CMK (cell line): ENCODE measurements around the gene RNF115.
"Not testable (repeated sequence)": the region's sequence is repeated elsewhere in the genome, so short reads cannot be mapped to it uniquely, and the experiment has no call there.

Experiments used
- DNase-seq: peaks from one replicate; pipeline ENCODE4 v3.0.0-alpha.2; 2010; ENCODE audit warnings: low read depth

RNF115 gene

DNA sequence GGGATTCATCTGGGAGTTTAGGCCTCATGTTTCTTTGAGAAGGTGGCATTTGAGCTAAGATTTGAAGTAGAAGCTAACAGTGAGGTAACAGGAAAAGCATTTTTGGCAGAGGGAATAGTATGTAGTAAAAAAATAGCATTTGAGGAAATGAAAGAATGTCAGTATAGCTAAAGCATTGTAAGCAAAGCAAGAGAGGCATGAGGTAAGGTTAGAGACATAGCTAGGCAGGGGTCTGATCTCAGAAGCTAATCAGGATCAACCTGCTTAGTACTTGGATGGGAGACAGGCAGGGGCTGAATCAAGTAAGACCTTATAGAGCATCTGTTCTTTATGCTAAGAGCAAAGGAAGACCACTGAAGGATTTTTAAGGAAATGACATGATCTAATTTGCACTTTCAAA lies 4.1 kb upstream of the RNF115 start:
- no peak for DNase-seq

DNA sequence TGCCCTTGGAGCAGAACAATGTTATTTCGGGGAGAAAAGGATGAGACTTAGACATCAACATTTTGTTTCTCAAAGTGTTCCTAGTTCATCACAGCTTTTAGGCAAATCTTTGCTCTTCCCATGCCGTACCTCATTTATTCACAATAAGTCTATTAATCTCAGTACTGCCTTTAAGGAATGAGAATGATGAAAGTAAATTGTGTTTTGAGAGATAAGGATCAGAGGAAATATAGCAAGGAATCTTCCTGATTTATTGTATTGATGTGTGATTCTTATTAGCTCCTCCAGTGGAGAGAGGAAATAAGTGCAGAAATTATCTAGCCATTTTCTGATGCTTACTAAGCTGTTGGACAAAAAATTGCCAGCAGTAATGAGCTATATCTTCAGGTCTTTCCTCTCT lies 2.1 kb upstream of the RNF115 start:
- DNase-seq: no peak

DNA sequence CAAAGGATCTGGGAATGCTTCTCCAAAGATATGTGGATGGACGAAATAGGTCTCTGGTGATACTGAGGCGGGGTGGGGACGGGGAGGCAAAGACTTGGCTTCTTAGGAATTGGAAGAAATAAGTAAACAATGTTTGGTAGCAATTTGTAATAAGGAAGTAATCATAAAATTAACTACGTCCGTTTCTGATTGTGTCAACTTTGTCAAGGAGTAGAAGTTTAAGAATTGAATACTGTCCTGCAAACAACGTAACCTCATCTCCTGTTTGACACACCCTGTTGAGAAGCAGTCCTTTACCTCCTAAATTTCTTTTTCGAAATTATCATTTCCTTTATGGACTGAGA lies 576 bp upstream of the RNF115 start:
- no peak for DNase-seq

DNA sequence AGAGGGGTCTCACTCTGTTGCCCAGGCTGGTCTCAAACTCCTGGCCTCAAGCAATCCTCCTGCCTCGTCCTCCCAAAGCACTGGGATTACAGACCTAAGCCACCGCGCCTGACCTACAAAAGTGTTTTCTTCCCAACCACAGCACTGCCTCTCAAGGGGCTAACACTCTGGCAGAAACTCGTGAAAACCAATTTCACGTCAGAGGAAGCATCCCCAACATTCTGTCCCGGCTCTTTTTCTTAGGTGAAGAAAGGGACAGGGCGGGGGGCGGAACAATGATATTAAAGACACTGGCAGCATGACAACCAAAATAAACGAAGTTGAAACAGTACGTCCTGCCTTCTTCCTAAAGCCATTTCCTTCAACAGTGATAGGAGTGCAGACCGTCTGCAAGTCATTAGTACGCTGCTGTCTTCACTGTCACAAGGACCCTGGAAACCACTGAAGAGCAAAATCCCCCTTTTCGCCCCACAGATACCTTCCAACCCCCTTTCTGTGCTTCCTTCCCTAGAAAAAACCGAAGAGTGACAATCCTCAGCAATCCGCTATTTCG lies 1.0 kb downstream of the RNF115 start:
- not testable (repeated sequence) for DNase-seq

DNA sequence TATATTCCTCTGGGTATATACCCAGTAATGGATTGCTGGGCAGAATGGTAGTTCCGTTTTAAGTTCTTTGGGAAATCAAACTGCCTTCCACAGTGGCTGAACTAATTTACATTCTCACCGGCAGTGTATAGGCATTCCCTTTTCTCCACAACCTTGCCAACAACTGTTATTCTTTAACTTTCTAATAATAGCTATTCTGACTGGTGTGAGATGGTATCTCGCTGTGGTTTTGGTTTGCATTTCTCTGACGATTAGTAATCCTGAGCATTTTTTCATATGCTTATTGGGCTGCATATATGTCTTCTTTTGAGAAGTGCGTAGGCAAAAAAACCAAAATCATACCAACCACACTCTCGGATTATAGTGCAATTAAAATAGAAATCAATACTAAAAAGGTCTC lies 5.8 kb downstream of the RNF115 start:
- not testable (repeated sequence) for DNase-seq

DNA sequence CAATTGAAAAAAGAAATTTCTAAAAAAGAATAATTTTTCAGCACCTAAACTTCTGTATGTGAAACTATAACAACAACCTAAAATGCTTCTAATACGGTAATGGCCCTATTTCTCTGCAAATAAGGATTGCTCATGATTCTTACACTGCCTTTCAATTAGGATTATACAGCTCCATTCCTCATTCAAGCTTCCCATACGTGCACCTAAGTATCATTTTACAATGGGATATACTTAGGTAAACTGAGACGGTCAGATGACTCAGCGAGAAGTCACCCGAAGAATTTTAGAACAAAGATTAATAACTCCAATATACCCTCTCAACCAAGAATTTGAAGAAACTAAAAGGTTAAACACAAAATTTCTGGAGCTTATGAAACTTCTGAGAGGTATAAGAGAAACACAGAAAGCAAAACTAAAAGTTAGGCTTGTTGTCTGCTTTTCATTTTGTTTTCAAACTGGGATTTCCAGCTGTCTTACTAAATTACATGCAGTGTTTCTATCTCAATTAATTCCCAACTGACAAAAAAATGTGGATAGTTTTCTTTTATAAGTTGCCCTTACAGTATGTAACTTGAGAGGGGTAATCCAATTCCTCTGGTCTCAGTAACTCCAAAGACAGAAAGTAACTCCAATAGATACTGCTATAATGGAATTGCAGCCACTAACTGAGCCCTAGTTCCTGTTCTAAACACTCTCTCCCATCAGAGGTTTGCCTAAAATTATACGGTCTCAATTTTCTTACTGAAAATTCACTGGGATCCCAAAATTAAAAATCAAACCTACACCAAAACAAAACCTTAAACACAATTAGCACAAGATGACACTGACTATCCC lies 10.7 kb downstream of the RNF115 start:
- not testable (repeated sequence) for DNase-seq

DNA sequence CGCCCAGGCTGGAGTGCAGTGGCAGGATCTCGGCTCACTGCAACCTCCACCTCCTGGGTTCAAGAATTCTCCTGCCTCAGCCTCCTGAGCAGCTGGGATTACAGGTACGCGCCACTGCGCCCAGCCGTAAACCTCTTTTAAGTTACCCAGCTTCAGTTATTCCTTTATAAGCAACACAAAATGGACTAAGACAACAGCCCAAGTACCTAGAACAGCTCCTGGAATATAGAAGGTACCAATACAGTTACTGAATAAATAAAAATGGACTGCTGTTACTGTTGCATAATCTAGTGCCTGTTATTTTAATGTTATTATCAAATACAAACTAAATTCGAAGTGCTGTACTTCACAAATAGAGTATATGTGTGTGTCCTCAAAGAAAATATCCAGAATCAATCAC lies 17.1 kb downstream of the RNF115 start:
- no peak for DNase-seq

DNA sequence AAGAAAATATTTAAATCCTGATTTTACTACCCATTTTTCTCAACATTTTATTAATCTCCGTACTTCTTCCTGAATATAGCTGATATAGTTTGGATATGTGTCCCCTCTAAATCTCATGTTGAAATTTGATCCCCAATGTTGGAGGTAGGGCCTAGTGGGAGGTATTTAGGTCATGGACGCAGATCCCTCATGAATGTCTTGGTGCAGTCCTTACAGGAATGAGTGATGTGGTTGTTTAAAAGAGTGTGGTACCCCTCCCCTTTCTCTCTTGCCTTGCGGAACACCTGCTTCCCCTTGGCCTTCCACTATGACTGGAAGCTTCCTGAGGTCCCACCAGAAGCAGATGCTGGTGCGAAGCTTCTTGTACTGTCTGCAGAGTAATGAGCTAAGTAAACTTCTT lies 17.5 kb downstream of the RNF115 start:
- DNase-seq: no peak

DNA sequence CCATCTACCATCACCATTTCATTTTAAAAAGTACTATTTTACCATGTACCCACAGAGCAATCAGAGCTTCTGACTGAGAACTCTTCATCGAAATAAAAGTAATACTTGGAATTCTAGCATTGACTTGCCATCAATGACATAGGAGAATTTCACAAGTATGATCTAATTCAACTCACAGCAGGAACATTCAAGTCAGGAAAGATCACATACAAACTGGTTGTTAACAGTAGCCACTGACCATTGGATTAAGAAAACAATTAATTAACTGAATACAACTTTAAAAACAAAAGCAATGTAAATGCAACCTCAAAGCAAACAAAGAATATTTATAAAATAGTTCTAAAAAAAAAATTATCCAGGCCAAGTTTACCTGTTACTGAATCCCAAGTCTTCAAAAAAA lies 18.8 kb downstream of the RNF115 start:
- DNase-seq: no peak

DNA sequence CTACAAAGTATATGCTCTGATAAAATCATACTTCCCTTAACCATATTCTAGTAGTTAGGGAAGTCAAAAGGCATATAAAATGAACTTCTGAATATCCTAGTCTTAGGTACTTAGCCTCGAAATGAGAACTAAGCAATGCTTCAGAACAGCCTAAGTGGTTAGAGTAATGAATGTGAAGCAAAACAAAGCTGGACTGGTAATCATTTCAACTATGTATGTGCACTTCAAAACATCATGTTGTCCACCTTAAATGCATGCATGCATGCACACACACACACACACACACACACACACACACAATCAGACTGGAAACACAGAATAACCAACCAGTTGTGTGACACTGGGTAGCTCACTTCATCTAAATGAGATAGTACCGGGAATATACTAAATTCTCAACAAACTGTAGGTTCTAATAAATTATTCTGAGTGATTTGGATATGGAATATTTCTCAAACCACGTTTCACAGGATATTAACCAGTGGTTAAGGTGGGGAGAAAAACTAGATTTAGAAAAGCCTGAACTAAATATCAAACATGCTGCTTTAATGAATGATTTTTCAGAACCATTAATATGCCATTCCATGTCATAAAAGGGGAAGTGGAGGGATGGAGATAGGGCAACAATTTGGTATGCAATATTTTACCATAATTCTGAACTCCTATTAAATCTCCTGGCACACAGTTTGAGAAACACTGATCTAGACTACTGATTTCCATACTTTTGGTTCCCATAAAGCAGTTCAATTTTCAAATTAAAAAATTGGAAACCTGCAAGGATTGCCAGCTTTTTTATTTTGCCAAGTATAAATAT lies 19.5 kb downstream of the RNF115 start:
- DNase-seq: no peak

DNA sequence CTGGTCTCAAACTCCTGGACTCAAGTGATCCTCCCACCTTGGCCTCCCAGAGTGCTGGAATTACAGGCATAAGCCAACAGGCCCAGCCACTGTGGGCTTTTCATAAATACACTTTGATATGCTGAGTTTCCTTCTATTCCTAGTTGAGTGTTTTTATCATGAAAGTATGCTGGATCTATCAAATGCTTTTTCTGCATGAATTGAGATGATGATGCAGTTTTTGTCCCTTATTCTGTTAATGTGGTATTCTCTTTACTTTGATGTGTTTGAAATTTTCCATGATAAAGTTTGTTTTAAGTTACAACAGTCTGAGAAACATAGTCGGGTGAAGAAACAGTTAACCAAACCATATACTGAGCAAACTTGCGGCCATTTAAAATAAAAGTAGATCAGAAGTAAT lies 24.1 kb downstream of the RNF115 start:
- no peak for DNase-seq

DNA sequence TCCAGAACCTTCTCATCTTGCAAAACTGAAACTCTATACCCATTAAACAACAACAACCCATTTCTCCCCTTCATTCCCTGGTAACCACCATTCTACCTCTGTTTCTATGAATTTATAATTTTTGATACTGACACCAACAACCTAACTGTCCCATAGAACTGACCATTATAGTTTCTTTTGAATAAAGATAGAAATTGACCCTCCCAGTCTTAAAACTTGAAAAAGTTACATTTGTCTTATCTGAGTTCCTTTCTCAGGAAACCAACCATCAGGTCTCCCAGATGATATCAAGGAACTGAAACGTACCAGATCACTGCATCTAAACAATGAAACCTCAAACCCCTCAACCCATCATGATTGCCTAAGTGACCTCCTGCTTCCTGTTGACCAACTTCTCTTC lies 27.1 kb downstream of the RNF115 start:
- DNase-seq: no peak

DNA sequence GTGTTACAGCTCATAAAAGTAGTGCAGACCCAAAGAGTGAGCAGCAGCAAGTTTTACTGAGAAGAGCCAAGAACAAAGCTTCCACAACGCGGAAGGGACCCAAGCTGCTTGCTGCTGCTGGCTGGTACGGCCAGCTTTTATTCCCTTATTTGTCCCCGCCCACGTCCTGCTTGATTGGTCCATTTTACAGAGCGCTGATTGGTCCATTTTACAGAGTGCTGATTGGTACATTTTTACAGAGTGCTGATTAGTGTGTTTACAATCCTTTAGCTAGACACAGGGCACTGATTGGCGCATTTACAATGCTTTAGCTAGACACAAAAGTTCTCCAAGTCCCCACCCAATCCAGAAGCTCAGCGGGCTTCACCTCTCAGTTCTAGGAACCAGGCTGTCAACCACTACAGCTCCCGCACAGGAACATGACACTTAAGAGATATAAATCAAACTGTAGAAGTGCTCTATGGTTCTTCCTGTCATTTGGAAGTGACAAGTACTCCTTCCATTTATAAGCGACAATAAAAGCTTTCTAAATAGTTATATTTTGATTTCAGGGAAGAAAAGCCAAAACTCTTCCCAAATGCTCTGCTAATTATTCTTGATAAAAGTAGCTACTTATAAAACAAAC lies 28.5 kb downstream of the RNF115 start:
- DNase-seq: no peak

DNA sequence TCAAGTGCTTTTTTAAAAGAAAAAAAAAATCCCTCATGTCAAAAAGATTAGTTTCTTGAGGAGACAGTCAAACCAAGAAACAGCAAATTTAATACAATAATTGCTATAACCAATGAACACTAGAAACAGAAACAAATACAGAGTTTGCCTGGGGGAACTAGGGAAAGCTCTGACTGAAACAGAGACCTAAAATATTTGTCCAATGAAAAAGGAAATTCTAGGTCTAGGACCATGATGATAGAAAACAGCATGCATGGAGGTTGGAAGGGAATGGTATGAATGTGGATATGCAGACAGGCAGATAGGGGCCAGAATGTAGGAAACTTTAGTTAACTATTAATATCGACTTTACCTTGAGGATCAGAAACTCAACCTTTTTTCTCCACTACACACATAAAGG lies 31.4 kb downstream of the RNF115 start:
- no peak for DNase-seq

DNA sequence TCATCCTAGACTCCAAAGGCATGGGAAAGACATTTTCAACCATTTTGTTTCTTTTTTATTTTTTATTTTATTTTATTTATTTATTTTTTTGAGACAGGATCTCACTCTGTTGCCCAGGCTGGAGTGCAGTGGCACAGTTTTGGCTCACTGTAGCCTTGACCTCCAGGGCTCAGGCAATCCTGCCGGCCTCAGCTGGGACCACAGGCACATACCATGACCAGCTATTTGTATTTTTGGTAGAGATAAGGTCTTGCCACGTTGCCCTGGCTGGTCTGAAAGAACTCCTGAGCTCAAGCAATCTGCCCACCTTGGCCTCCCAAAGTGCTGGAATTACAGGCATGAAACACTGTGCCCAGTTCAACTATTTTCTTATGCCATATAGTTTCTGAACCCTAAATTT lies 32.0 kb downstream of the RNF115 start:
- not testable (repeated sequence) for DNase-seq

DNA sequence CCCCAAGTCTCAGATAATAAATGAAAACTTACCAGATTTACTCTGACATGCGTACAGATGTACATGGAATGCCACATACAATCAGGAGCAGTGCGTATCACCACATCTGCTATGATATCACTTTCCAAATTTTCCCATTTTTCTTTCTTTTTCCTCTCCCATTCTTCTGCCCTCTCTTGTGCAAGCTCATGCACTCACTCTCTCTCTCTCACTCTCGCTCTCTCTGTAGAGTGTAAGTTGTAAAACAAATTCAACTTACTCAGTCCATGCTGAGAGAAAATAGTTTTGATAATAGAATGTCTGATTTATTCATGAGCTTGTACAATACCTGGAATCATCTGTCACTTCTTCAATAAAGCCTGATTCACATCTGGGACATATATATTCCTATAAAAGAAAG lies 35.3 kb downstream of the RNF115 start:
- DNase-seq: no peak

DNA sequence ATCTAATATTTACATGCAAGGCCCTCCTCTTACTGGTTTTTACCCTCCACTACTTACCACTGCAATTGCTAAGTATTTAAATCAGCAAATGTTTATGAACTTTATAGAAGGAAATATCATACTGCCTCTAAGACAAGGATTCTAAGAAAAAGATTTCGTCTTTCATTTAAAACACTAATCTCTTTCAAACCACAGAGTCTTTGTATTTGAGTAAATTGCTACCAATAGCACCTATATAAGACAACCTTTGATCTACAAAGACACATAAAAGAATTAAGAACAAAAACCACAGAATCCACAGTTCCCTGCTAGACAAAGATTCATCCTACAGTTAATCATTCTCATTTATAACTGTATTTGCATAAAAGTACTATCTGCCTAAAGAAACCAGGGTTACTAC lies 37.6 kb downstream of the RNF115 start:
- no peak for DNase-seq

DNA sequence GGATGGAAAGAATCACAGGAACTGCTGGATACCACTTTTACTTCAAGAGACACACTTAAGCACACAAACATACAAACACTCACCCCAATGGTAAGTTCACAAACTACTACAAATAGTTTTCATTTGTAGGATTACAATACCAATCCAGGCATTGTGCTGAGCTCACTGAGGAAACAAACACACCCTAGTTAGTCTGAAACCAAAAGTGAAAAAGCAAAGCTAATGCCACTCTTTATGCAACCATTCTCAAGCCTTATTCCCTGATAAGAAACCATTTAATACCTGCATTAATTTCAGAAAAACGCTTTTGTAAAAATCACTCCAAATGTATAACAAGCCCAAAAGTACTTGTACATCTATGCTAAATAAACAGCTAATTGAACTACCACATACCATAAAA lies 38.3 kb downstream of the RNF115 start:
- no peak for DNase-seq

DNA sequence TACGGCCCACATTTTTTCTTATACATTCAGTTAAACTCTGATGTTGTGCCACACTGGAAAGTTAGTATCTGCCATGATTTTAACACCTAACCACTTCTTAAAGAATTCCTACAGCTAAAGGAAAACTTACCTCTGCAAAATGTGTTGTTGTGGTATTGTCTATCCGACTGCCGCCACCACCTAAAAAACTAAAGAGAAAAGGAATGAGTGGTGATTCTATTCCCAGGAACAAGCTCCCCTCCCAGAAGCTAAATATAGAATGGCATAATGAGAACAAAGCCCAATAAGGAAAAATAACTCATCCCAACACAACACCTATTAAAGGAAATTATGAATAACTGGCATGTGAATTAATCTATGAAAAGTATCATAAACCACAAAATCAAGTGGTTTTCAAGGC lies 39.5 kb downstream of the RNF115 start:
- DNase-seq: no peak

DNA sequence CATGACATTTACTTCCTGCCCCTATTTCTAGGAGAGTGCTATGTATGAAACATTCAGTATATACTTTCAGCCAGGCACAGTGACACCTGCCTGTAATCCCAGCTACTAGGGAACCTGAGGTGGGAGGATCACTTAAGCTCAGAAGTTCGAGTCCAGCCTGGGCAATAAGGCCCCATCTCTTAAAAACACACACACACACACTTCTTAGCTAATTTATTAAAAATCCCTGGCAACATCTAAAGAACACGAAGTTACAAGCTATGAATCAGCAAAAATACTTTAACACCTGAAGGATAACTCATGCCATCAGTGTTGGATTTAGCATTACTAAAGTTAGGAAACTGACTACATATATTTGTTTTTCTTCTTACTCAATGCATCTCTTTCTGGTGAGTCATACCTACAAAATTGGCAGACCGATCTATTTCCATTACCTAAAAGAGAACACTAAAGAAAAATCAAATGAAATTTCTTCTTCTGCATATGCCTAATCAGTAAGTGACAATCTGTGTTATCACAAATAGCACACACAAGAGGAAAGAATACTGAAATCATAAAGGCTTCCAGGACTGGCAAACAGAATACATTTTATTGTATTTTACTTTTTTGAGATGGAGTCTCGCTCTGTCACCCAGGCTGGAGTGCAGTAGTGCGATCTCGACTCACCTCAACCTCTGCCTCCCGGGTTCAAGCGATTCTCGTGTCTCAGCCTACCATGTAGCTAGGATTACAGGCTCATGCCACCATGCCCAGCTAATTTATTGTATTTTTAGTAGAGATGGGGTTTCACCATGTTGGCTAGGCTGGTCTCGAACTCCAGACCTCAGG lies 41.4 kb downstream of the RNF115 start:
- no peak for DNase-seq

DNA sequence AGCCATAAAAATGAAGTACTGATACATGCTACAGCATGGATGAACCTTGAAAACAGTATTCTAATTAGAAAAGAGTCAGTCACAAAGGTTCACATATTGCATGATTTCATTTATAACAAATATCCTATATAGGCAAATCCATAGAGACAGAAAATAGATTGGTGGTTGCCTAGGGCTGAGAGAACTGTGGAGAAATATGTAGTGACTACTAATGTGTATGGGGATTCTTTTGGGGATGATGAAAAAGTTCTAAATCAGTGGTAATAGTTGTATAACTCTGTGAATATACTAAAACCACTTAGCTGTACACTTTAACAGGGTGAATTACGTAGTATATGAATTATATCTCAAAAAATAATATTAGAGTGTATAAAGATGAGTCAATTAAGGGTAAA lies 45.8 kb downstream of the RNF115 start:
- no peak for DNase-seq
